Neural progenitor cell (in vitro differentiated cells): Measurements from ENCODE around the gene H6PD. TPM values are rescaled to one million over a fixed set of nuclear protein-coding genes. Genes with fewer than 3 reads are reported as not detected.

ENCODE experiments used
- DNase-seq: peaks from one replicate; pipeline ENCODE4 v3.0.0-alpha.2; 2016; ENCODE audit warnings: low spot score
- H2AFZ ChIP-seq: fragments of 200-600 bp; sonication (generic); replicated peaks from 2 replicates; pipeline ENCODE4 v1.6.1; 2016; ENCODE audit warnings: antibody characterized with exemption
- H3F3A ChIP-seq: fragments of 200-600 bp; sonication (generic); 2 replicates; pipeline ENCODE4 v1.6.1; 2016; ENCODE audit warnings: antibody characterized with exemption, low read depth
- H3K27ac ChIP-seq: fragments of 200-600 bp; sonication (generic); 2 replicates; pipeline ENCODE4 v1.5.1; 2016; ENCODE audit warnings: mild to moderate bottlenecking
- H3K27me3 ChIP-seq: fragments of 200-600 bp; sonication (generic); 2 replicates; pipeline ENCODE4 v1.6.1; 2016; ENCODE audit warnings: mild to moderate bottlenecking, moderate library complexity
- H3K36me3 ChIP-seq: fragments of 200-600 bp; sonication (generic); 2 replicates; pipeline ENCODE4 v1.5.1; 2016
- H3K4me1 ChIP-seq: fragments of 200-600 bp; sonication (generic); 2 replicates; pipeline ENCODE4 v1.6.1; 2016; ENCODE audit warnings: mixed run types
- H3K4me2 ChIP-seq: fragments of 200-600 bp; sonication (generic); 2 replicates; pipeline ENCODE4 v1.6.1; 2016
- H3K4me3 ChIP-seq: fragments of 200-600 bp; sonication (generic); 2 replicates; pipeline ENCODE4 v1.5.1; 2016
- H3K79me2 ChIP-seq: fragments of 200-600 bp; sonication (generic); 2 replicates; pipeline ENCODE4 v1.6.1; 2016; ENCODE audit warnings: low read depth
- H3K9ac ChIP-seq: fragments of 200-600 bp; sonication (generic); 2 replicates; pipeline ENCODE4 v1.6.1; 2016
- H3K9me3 ChIP-seq: fragments of 200-600 bp; sonication (generic); 2 replicates; pipeline ENCODE4 v1.5.1; 2016; ENCODE audit warnings: low read depth
- H4K20me1 ChIP-seq: fragments of 200-600 bp; sonication (generic); 2 replicates; pipeline ENCODE4 v1.6.1; 2016; ENCODE audit warnings: low read depth
- H3K27ac Mint-ChIP-seq: 3 replicates; pipeline ENCODE4 v1.8.0; 2021; ENCODE audit warnings: mixed read lengths
- H3K27me3 Mint-ChIP-seq: 2 replicates; pipeline ENCODE4 v1.8.0; 2022; ENCODE audit warnings: low read depth, mild to moderate bottlenecking, inconsistent platforms, moderate library complexity, mixed read lengths; ENCODE audit not compliant: insufficient read depth
- H3K36me3 Mint-ChIP-seq: 3 replicates; pipeline ENCODE4 v1.8.0; 2021; ENCODE audit warnings: mixed read lengths
- H3K4me1 Mint-ChIP-seq: 3 replicates; pipeline ENCODE4 v1.8.0; 2021; ENCODE audit warnings: mixed read lengths
- H3K4me3 Mint-ChIP-seq: 3 replicates; pipeline ENCODE4 v1.8.0; 2021; ENCODE audit warnings: mild to moderate bottlenecking, moderate library complexity, mixed read lengths
- H3K9me3 Mint-ChIP-seq: 3 replicates; pipeline ENCODE4 v1.8.0; 2020; ENCODE audit warnings: mixed read lengths
- EZH2 ChIP-seq: fragments of 200-600 bp; sonication (generic); IDR thresholded peaks from 2 replicates; pipeline ENCODE4 v1.6.1; 2017; ENCODE audit warnings: antibody characterized with exemption, mild to moderate bottlenecking, moderate library complexity
- EZH2phosphoT487 ChIP-seq: fragments of 200-600 bp; sonication (generic); IDR thresholded peaks from 2 replicates; pipeline ENCODE4 v1.6.1; 2017; ENCODE audit warnings: antibody characterized with exemption
- total RNA-seq: library from RNA; depleted of rRNA; stranded (reverse); fragments of >200 nt; gene quantifications from 2 replicates; pipeline ENCODE4 v1.2.3, GENCODE V29; 2015; ENCODE audit warnings: low replicate concordance
- TF ChIP-seq, protein P1 (sequence below): fragments of 200-600 bp; sonication (generic); IDR thresholded peaks from 2 replicates; pipeline ENCODE4 v1.5.1; 2017; ENCODE audit warnings: antibody characterized with exemption, mild to moderate bottlenecking

The H6PD gene
- total RNA-seq, 1 donor from 2014 or later = 6.0 TPM

DNA sequence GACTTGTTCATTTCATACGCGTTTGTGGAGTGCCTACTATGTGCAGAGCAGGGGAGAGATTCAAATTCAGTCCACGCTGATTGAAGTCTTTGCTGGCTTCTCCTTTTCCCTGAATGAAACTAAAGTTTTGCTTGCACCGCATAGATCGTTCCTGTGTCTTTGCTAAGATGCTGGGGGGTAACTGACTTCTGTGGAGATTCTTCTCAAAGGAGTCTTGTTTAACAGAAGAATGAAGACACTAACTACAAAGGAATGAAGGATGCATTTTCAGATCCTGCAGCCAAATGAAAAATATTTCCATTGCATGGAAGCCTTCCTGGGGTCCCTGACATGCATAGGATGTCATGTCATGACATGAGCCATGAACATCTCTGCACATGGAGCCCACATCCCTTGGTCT is 26.9 kb upstream of the H6PD start:
- Mint-ChIP-seq H3K4me1 (peaks cover 8% of the 10 kb centered on the region), H3K27me3 (peaks cover 31% of the 10 kb centered on the region), H3K4me3 (no peak overlapping the region), H3K27ac (no peak overlapping the region), H3K36me3 (no peaks in the 10 kb centered on the region), H3K9me3 (no peaks in the 10 kb centered on the region)
- peaks cover 4% of the 10 kb centered on the region for H3F3A ChIP-seq
- no peak overlapping the region for H3K9ac ChIP-seq
- TF ChIP-seq EZH2phosphoT487 = no peak
- TF ChIP-seq, protein P1, sequence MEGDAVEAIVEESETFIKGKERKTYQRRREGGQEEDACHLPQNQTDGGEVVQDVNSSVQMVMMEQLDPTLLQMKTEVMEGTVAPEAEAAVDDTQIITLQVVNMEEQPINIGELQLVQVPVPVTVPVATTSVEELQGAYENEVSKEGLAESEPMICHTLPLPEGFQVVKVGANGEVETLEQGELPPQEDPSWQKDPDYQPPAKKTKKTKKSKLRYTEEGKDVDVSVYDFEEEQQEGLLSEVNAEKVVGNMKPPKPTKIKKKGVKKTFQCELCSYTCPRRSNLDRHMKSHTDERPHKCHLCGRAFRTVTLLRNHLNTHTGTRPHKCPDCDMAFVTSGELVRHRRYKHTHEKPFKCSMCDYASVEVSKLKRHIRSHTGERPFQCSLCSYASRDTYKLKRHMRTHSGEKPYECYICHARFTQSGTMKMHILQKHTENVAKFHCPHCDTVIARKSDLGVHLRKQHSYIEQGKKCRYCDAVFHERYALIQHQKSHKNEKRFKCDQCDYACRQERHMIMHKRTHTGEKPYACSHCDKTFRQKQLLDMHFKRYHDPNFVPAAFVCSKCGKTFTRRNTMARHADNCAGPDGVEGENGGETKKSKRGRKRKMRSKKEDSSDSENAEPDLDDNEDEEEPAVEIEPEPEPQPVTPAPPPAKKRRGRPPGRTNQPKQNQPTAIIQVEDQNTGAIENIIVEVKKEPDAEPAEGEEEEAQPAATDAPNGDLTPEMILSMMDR = no peak
- no peak for TF ChIP-seq EZH2
- no peaks in the 10 kb centered on the region for H3K36me3 ChIP-seq
- no peaks in the 10 kb centered on the region for H3K9me3 ChIP-seq
- H3K4me3 ChIP-seq = no peak overlapping the region
- peaks cover 13% of the 10 kb centered on the region for H3K4me1 ChIP-seq
- no peaks in the 10 kb centered on the region for H3K79me2 ChIP-seq
- no peak overlapping the region for H3K4me2 ChIP-seq
- no peak overlapping the region for H2AFZ ChIP-seq
- H3K27me3 ChIP-seq = peaks cover 23% of the 10 kb centered on the region
- H4K20me1 ChIP-seq = no peaks in the 10 kb centered on the region
- no peak overlapping the region for H3K27ac ChIP-seq
- no peak for DNase-seq

DNA sequence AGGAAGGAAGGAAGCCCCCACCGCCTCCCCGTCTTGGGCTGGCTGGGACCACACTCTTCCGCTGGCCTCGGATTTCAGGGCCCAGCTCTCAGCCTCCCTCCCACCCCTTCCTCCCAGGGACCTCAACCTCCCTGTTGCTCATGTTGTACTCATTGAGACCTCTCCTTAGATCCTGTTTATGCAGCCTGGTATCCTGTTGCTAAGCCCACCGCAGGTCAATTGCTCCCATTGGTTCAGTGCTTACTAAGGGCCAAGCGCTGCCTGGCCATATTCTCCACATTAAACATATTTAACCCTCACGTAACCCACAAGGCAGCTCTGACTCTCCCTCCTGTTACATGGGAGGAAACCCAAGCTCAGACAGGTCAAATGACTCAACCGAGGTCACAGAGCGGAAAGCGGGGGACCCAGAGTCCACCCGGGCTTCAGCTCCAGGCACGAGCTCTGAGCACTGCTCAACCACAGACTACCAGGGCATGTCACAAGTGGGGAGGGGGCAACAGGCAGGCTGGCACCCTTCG is 23.2 kb upstream of the H6PD start:
- Histone ChIP-seq H3K27me3 (no peaks in the 10 kb centered on the region), H2AFZ (peak overlapping the region; percentile 52), H3K4me1 (peaks cover 12% of the 10 kb centered on the region), H3K9me3 (no peaks in the 10 kb centered on the region), H3K4me3 (no peak overlapping the region), H3F3A (no peaks in the 10 kb centered on the region), H3K27ac (no peak overlapping the region), H3K79me2 (no peaks in the 10 kb centered on the region), H4K20me1 (no peaks in the 10 kb centered on the region), H3K9ac (no peak overlapping the region), H3K36me3 (no peaks in the 10 kb centered on the region), H3K4me2 (no peak overlapping the region)
- DNase-seq = no peak
- no peak overlapping the region for H3K4me3 Mint-ChIP-seq
- H3K36me3 Mint-ChIP-seq = no peaks in the 10 kb centered on the region
- TF ChIP-seq EZH2 (no peak), EZH2phosphoT487 (no peak)
- TF ChIP-seq, protein P1 = no peak
- H3K9me3 Mint-ChIP-seq = no peaks in the 10 kb centered on the region
- peaks cover 8% of the 10 kb centered on the region for H3K4me1 Mint-ChIP-seq
- peaks cover 11% of the 10 kb centered on the region for H3K27me3 Mint-ChIP-seq
- no peak overlapping the region for H3K27ac Mint-ChIP-seq

DNA sequence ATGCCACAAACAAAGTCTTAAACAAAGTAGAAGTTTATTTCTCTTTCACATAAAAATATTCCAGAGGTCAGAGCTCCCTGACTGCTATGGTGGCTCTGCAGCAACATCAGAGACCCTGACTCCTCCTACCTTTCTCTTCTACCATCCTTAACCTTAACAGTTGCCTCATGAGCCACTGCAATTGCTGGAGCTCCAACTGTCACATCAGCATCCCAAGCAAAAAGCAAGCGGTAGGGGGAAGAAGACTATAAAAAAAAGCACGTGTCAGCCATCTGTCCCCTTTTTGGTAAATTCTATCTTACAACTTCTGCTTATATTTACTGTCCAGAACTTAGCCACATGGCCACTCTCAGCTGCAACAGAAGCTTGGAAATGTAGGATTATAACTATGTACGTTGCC is 21.8 kb upstream of the H6PD start:
- Histone ChIP-seq H3K9ac (no peak overlapping the region), H3K27ac (no peak overlapping the region), H3F3A (no peaks in the 10 kb centered on the region), H3K9me3 (no peaks in the 10 kb centered on the region), H3K4me3 (no peak overlapping the region), H2AFZ (no peak overlapping the region), H4K20me1 (no peaks in the 10 kb centered on the region), H3K4me2 (no peak overlapping the region), H3K27me3 (no peaks in the 10 kb centered on the region), H3K4me1 (peaks cover 12% of the 10 kb centered on the region), H3K79me2 (no peaks in the 10 kb centered on the region), H3K36me3 (no peaks in the 10 kb centered on the region)
- peaks cover 8% of the 10 kb centered on the region for H3K27me3 Mint-ChIP-seq
- no peak overlapping the region for H3K4me3 Mint-ChIP-seq
- no peaks in the 10 kb centered on the region for H3K36me3 Mint-ChIP-seq
- no peak for DNase-seq
- no peak for TF ChIP-seq EZH2phosphoT487
- no peak for TF ChIP-seq EZH2
- TF ChIP-seq, protein P1 = no peak
- H3K27ac Mint-ChIP-seq = no peak overlapping the region
- no peaks in the 10 kb centered on the region for H3K9me3 Mint-ChIP-seq
- peaks cover 8% of the 10 kb centered on the region for H3K4me1 Mint-ChIP-seq
